Loucy (cell line): ENCODE results near the gene ZNF341.

Experiments used
- CTCF ChIP-seq: fragments of 200-600 bp; sonication (generic); conservative IDR thresholded peaks from 2 replicates; pipeline ENCODE4 v1.5.1; 2014; ENCODE audit warnings: mild to moderate bottlenecking, antibody characterized with exemption, low read length
- EZH2phosphoT487 ChIP-seq: fragments of 200-600 bp; IDR thresholded peaks from 2 replicates; pipeline ENCODE4 v1.6.1; 2018; ENCODE audit warnings: antibody characterized with exemption, mild to moderate bottlenecking, moderate library complexity, borderline replicate concordance

- no peak for TF ChIP-seq CTCF
- no peak for TF ChIP-seq EZH2phosphoT487
Observed at GRCh38 chr20:33788351-33789049, 56.7 kb downstream of the ZNF341 start.
